Right lung (tissue), 5 donors: Measurements from ENCODE around the gene TNFAIP8L3. TPM values are rescaled to one million over a fixed set of nuclear protein-coding genes. Genes with fewer than 3 reads are reported as not detected.
A peak's percentile ranks its signal among the peaks of the same experiment; 100 is the strongest.

Experiments
- DNase-seq, 2 donors: peaks; one replicate each; pipeline ENCODE4 v3.0.0-alpha.2; 2013
- polyA plus RNA-seq, 5 donors: library from polyadenylated mRNA; unstranded; fragments of 120-200 nt; gene quantifications; one replicate each; pipeline versions ENCODE4 v1.2.1 to v1.2.3, GENCODE V29; 2013; ENCODE audit warnings: inconsistent platforms in 1 of 5, low replicate concordance in 1 of 5; ENCODE audit not compliant: insufficient read length in 5 of 5, insufficient read depth in 1 of 5

TNFAIP8L3 gene
- polyA plus RNA-seq, 5 donors, result 3.0 to 4.5 (median 4.3) TPM

DNA sequence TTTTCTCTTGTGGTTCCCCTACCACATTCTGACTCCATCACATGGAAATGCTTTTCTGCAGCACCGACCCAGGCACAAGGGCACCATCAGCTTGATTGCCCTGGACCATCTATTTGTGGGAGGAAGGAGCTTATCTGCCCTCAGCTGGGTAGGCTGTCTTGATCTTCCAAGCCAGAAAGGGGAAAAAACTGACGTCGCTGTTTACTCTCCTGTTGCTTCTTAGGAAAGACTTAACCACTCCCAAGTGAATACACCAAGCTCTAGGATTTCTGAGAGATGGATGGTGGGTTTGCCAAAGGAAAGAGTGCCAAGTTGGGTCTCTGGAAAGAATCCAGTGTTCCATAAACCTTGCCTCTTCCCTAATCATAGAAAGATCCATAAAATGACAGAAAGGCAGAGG is 4.0 kb downstream of the TNFAIP8L3 start:
- DNase-seq, result no peak

- no peak for DNase-seq
Observed at GRCh38 chr15:51089699-51090453, 4.8 kb downstream of the TNFAIP8L3 start.

GRCh38 chr15:51089041-51089440 is 5.7 kb downstream of the TNFAIP8L3 start:
- DNase-seq, result no peak

DNA sequence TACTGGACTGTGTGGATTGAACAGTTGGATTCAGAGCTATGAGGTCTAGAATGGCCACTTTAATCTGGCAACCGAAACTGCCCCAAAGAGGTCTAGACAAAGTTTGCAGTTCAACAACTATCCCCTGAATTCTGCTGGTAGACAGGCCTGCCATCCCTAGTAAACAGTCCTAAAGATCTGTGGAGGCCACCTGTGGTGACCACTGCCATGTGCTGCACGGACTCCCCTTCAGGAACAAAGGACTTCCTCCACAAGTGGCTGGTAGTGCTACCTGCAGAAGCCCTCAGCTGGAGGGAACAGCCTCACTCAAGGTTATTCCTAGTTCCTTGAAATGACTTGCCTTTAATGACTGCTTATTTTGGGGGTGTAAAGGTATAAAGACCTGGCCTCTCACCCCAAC is 6.1 kb downstream of the TNFAIP8L3 start:
- no peak for DNase-seq

DNA sequence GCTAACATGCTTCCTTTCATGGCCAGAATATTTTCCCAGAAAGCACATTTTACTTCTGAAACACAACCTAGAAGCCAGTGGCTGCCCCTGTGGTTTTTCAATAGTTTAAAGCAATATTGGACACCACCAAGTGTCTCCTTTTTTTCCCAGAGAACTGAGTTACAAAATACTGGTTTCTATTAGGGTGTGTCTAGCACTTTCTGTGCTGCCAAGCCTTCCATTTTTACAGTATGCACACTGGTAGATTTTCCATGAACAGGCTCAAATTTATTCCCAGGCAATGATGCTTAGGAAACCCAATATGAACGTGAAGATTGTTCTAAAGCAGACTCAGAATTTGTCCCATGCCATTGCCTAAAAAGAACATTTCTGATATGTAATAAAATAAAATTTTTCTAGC is 7.2 kb downstream of the TNFAIP8L3 start:
- no peak for DNase-seq

GRCh38 chr15:51086409-51086808 is 8.3 kb downstream of the TNFAIP8L3 start:
- DNase-seq, result no peak

DNA sequence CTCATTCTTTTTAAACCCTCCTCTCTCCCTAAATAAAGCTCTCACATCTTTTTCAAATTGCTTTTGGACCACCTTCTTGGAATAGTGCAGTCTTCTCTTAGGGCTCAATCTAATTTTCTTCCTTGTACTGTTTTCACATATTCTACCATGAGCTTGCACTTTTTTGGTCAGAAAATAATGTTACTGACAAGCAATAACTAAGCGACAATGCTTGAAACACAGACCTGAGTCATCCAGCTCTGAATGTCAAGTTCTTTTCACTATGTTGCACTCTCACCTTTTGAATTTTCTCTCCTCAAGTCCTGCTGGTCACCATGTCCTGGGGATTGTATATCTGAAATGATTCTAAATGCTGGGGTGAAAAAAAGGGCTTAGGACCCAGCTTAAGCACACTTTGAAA is 8.9 kb downstream of the TNFAIP8L3 start:
- no peak for DNase-seq

DNA sequence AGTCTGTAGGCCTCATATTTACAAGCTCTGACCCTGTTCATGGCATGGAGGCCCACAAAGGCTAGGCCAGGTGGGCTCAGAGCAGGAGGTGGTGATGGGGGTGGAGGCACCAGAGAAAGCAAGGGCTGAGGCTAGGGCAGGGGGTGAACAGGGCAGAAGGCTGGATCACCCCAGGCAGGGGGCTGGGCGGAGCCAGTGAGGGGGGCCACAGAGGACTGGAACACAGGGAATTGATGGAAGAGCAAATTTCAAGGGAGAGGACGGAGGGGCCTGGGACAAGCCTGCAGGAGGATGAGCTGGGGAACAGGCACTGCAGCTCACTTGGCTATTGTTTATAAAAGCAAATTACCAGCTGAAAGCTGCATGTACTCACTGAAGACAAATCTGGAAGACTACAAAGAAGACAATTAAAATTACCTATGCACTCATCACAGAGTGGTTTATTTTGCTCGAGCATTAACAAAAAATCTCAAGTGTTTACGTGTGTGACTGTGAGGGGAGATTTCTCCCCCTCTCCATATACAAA is 11.0 kb downstream of the TNFAIP8L3 start:
- no peak for DNase-seq

DNA sequence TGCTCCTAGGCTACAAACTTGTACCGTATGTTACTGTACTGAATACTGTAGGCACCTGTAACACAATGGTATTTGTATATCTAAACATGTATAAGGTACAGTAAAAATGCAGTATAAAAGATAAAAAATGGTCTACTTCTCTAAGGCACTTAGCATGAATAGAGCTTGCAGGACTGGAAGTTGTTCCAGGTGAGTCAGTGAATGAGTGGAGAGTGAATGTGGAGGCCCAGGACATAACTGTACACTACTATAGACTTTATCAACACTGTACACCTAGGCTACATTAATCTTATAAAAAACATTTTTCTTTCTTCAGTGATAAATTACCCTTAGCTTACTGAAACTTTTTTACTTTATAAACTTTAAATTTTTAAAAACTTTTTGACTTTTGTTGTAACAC is 12.5 kb downstream of the TNFAIP8L3 start:
- DNase-seq, result no peak

DNA sequence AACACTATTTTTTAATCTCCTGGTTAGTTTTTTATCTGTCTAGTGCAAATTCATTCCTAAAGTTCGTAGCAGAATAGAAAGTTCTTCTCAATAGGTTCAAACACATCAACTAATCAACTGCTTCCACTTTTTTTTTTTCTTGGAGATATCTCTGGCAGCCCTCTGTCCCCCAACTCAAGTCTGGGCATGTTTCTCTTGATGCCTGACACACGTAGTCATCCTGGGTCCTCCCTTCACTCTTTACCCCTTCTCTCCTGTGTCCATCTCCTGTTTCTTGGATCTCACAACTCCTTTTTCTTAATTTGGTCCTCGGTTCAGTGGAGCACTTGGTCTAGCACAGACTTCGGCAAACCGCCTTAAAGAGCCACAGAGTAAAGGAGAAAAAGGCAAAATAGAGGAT is 14.4 kb downstream of the TNFAIP8L3 start:
- DNase-seq, result no peak

DNA sequence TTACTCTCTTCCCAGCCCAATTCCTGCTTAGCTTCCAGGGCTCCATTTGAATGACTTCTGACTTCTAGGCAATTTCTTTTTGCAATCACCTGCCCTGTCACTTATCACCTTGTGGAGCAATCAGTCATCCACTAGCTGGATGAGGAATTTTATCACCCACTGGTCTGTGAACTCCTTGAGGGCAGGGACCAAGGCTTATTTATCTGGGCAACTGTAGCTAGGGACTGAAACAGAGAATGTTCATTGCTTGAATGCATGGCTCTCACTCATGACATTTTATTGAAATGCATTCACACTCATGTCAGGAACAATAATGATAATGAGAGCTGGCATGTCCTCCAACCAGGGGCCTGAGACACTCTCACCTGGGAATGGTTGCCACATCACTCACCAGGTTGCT is 15.5 kb downstream of the TNFAIP8L3 start:
- DNase-seq, result no peak

GRCh38 chr15:51077221-51078153 is 17.2 kb downstream of the TNFAIP8L3 start:
- DNase-seq, result peak; percentile 58 to 74

- no peak for DNase-seq
Observed at GRCh38 chr15:51076524-51077220, 18.0 kb downstream of the TNFAIP8L3 start.

GRCh38 chr15:51075826-51076523 is 18.7 kb downstream of the TNFAIP8L3 start:
- no peak for DNase-seq

DNA sequence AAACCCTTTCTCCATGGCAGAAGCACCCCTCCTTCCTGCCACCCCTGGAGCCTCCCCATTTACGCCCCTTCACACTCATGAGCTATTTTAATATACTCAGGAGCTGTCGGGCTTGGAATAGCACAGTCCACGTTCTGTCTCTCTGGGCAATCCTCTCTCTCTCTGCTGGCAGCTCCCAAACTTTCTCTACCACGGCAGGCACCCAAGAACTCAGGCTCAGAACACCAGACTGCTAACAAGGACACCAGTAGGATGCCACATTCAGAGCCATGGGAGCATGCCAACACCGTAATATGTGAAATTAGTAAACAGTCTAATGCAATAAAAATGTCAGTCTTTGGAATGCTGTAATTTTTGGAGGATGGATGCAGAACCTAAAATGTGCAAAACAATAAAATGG is 19.3 kb downstream of the TNFAIP8L3 start:
- no peak for DNase-seq

- no peak for DNase-seq
Observed at GRCh38 chr15:51074926-51075325, 19.8 kb downstream of the TNFAIP8L3 start.

- DNase-seq, result no peak
Observed at GRCh38 chr15:51071578-51071977, 23.1 kb downstream of the TNFAIP8L3 start.

- no peak for DNase-seq
Observed at GRCh38 chr15:51069983-51070382, 24.7 kb downstream of the TNFAIP8L3 start.

DNA sequence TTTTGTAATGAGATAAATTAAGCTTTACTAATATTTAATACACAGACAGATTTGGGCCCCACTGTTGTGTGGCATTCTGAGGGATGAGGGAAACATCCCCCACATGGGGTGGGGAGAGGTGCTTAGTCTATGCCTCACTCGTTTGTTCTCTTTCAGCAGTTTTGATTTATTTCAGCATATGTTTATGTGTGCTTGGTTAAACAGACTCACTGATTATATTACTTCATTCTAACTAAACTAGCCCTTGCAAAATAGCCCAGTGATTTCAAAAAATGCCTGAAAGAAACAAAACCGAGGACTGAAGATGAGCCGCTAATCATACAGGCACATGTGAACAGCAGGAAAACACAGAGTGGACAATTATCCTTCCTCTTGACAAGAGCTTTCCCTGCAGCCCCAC is 27.2 kb downstream of the TNFAIP8L3 start:
- DNase-seq, result no peak

GRCh38 chr15:51065781-51066180 is 28.9 kb downstream of the TNFAIP8L3 start:
- no peak for DNase-seq

DNA sequence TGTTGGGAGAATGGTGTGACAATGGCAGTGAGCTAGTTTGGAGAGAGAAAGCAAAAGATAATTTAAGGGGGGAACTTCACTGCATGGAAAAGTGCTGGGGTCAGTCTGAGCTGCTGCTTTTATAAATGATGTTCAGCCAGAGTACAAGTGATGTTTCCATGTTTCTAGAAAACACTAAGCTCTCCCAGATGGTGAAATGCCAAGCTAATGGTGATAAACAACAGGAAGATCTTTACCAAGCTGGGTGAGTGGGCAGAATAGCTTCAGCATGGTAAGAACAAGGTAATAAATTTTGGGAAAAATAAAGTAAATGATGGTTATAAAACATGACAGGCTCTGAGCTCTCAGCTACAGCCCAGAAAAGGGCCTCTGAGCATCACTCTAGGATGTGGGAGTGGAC is 29.4 kb downstream of the TNFAIP8L3 start:
- DNase-seq, result no peak

DNA sequence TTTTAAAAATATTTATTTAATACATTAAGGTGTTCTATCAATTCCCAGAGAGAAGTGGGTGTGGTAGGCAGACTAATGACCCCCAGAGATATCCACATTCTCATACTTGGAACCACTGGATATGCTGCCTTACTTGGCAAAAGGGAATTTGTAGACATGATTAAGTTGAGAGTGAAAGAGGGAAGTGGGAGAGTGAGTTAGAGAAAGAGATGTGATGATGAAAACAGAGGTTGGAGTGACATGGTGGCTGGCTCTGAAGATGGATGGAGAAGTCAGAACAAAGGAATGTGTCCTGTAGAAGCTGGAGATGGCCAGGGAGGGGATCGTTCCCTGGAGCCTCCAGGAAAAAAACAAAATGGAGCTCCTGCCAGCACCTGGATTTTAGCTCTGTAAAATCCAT is 32.0 kb downstream of the TNFAIP8L3 start:
- no peak for DNase-seq
